Measurements from ENCODE around the gene ODF2L.

Gene ODF2L, protein sequence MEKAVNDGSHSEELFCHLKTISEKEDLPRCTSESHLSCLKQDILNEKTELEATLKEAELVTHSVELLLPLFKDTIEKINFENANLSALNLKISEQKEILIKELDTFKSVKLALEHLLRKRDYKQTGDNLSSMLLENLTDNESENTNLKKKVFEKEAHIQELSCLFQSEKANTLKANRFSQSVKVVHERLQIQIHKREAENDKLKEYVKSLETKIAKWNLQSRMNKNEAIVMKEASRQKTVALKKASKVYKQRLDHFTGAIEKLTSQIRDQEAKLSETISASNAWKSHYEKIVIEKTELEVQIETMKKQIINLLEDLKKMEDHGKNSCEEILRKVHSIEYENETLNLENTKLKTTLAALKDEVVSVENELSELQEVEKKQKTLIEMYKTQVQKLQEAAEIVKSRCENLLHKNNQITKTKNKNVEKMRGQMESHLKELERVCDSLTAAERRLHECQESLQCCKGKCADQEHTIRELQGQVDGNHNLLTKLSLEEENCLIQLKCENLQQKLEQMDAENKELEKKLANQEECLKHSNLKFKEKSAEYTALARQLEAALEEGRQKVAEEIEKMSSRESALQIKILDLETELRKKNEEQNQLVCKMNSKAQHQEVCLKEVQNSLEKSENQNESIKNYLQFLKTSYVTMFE

DNA sequence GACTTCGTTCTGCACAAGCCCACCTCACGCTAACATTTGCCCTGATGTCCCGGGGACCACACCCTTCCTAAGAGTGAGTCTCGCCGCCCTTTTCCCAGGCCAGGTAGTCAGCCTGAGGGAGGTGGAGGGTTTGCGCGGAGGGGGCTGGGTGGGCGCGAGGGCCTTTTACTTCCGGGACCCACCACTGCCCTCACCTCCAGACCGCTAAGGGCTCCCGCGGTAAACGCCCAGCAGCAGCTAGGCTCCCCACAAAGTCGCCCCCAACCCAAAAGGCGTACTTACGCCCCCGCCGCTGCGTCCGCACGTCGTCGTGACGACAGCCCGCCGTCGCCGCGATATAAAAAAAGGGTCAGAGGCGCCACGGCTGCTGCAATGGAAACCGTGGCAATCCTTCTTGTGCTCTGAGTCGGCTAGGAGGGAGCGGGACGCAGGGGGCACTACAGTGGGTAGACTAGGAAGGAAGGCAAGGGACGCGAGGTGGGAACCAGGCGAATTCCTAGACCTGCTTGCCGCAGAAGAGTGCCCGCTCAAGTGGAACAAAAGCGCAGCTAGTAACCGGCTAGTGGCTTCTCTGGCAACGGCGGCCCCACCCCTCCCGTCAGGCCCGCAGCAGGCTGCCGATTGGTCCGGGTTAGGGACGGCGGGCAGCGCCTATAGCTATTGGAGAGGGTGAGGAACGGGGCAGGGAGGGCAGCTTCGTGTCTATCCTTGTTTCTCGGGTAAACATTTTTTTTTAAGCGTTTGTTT is at the start of gene ODF2L:
Gene ODF2L (minus strand): TSS at position 573 of the 747 bp plus-strand sequence. CDS start 9,296 bp downstream, outside the sequence.
- peak; percentile 41 to 95 (median 82) for DNase-seq

DNA sequence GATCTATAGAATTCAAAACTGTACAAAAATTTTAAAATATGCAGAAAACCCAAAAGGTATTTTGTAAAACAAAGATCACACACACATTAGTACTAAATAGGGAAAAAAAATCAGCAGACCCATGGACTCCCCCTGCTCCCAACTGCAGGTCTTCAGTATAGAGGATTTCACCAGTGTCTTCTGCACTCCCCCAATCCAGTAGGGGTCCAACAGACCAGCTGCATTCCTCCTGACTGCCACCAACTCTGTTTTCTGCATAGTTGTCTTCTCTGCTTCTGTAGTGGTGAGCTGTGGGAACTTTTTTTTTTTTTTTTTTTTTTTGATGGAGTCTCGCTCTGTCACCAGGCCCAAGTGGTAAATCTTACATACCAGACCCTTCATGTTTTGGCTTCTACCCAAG is 49.8 kb upstream of the ODF2L start:
- DNase-seq, result no peak

GRCh38 chr1:86441997-86442396 is 45.9 kb upstream of the ODF2L start:
- DNase-seq, result no peak

- DNase-seq, result no peak
Observed at GRCh38 chr1:86441581-86441980, 45.5 kb upstream of the ODF2L start.

GRCh38 chr1:86436041-86436440 is 39.9 kb upstream of the ODF2L start:
- DNase-seq, result no peak

DNA sequence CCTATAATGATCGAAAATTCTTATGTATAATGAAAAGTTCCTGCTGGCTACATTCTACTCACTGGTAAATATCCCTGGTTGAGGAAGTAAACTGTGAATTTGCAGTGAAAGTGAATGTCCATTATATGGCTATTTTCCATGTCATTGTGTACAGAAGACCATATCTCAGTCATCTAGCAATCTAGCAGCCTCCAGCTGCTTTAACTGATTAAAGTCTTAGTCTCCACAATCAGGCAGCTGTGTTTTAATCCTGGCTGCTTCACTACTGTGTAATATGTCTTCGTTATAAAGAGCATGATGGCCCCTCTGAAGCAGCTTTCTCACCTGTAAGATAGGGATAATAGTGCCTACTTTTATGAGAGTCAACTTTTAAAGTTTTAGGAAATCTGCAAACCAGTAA is 39.2 kb upstream of the ODF2L start:
- DNase-seq, result no peak

DNA sequence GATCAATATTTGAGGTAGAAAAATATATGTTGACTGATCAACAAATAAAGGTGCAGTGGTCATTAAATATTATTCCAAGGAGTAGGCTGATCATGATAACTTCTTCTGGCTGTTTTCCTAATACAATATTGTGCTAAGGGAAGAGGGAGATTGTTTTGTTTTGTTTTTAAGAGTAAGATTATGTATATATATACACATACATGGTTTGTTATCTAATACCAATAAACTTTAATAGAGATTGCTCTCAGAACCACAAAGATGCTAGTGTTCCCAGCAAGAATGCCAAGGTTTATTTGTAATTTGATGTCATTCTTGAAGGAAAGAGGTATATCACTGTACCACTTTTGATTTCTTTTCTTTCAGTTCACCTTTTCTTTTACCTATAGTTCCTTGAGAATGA is 37.9 kb upstream of the ODF2L start:
- DNase-seq, result no peak

- no peak for DNase-seq
Observed at GRCh38 chr1:86430376-86430775, 34.3 kb upstream of the ODF2L start.

- DNase-seq, result peak in 4 of 14 donors; percentile 3 to 23 (median 12)
Observed at GRCh38 chr1:86429835-86430234, 33.7 kb upstream of the ODF2L start.

GRCh38 chr1:86429122-86429725 is 33.1 kb upstream of the ODF2L start:
- DNase-seq, result no peak

DNA sequence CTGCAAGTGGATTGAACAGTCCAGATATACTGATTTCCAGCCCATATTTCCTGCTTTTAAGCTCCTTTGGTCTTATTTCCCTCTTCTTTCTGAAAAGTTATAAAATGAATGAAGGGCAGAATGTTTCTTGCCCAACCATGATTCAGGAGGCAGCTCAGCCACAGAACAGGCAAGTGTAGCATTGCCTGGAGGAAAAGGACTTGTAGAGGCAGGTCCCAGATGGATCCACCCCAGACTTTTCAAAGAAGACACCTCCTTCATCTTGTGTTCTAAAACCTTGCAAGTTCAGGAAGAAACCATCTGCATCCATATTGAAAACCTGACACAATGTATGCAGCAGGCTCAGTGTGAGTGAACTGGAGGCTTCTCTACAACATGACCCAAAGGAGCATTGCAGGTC is 27.8 kb upstream of the ODF2L start, which contains the start of gene CLCA2:
Gene CLCA2 (plus strand): TSS at position 299 of the 400 bp plus-strand sequence. CDS start 77 bp downstream, at position 376.
- no peak for DNase-seq

GRCh38 chr1:86423473-86423872 is 27.4 kb upstream of the ODF2L start:
- no peak for DNase-seq

GRCh38 chr1:86421601-86422280 is 25.6 kb upstream of the ODF2L start:
- DNase-seq, result no peak

GRCh38 chr1:86419277-86419903 is 23.3 kb upstream of the ODF2L start:
- DNase-seq, result peak in 2 of 14 donors; percentile 6 to 17

DNA sequence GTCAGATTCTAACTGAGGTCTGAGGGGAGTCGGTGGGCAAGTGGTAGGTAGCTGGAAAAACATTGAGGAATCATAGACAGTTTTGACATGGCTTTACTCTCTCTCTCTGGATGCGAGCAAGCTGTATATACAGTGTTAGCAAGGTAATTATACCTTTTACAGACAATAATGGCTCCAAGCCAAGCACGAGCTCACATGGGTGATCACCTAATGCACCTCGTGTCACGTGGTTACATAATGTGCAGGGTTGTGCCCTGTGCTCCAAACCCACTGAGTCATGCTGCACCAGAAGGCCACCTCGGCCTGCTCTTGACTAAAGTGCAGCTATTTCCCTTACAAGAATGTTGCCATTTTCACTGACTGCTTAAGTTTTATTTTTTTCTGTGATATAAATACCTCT is 20.2 kb upstream of the ODF2L start:
- no peak for DNase-seq

DNA sequence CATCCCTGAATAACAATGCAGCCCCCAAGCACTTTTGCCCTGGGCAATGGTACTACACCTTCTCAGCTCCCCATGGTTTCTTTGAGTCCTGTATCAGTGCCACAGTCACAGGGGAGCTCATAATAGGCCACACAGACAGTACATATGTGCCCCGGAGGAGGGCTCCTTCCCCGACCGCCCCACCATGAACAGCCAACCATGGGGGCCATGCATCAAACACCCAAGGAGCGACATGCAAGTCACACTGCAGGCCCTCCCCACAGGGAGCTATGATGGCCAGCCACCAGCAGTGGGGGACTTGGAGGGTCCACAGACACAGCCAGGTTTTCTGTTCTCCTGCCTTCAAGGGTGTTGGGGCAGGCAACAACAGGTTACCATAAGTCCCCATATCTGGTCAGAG is 14.8 kb upstream of the ODF2L start:
- DNase-seq, result no peak

- DNase-seq, result no peak
Observed at GRCh38 chr1:86409416-86410021, 13.4 kb upstream of the ODF2L start.

GRCh38 chr1:86396498-86396890 is 371 bp upstream of the ODF2L start:
- no peak for DNase-seq

- DNase-seq, result no peak
Observed at GRCh38 chr1:86394416-86394815, 1.7 kb downstream of the ODF2L start.

DNA sequence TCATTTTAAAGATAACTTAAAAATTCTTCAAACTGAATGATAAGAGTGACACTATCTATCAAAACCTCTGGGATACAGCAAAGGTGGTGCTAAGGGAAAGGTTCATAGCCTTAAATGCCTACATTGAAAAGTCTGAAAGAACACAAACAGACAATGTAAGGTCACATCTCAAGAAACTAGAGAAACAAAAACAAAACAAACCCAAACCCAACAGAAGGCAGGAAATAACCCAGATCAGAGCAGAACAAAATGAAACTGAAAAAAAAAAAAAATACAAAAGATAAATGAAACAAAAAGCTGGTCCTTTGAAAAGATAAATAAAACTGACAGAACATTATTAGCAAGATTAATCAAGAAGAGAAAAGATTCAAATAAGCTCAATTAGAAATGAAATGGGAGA is 6.8 kb downstream of the ODF2L start:
- no peak for DNase-seq

GRCh38 chr1:86388777-86389176 is 7.3 kb downstream of the ODF2L start:
- no peak for DNase-seq
